ENCODE results near the gene MTERF4. TPM values are rescaled to one million over a fixed set of nuclear protein-coding genes. Genes with fewer than 3 reads are reported as not detected.

MTERF4 gene
- total RNA-seq, 1 donor from 2014 or later, result 63.5 TPM

- H3K27ac Mint-ChIP-seq (ENCODE audit: unreplicated experiment), result no peak overlapping the region
- H3K4me1 Mint-ChIP-seq (ENCODE audit: low read depth, unreplicated experiment), result peaks cover 9% of the 10 kb centered on the region
- peaks cover 13% of the 10 kb centered on the region for H3K36me3 Mint-ChIP-seq (ENCODE audit: unreplicated experiment)
- H3K9me3 Mint-ChIP-seq (ENCODE audit: unreplicated experiment), result peaks cover 7% of the 10 kb centered on the region
- no peak overlapping the region for H3K4me3 Mint-ChIP-seq (ENCODE audit: unreplicated experiment)
- peaks cover 7% of the 10 kb centered on the region for H3K27me3 Mint-ChIP-seq (ENCODE audit: unreplicated experiment)
- no peak for TF ChIP-seq CTCF (IDR thresholded peaks at IDR 0.05; ENCODE audit: partially characterized antibody, unreplicated experiment)
- no peak for DNase-seq
These were observed 21.5 kb downstream of the MTERF4 start for GRCh38 chr2:241080405-241081189.

- Mint-ChIP-seq H3K4me3 (ENCODE audit: unreplicated experiment) (no peak overlapping the region), H3K9me3 (ENCODE audit: unreplicated experiment) (peaks cover 3% of the 10 kb centered on the region), H3K4me1 (ENCODE audit: low read depth, unreplicated experiment) (peaks cover 4% of the 10 kb centered on the region), H3K27ac (ENCODE audit: unreplicated experiment) (no peak overlapping the region), H3K36me3 (ENCODE audit: unreplicated experiment) (no peaks in the 10 kb centered on the region), H3K27me3 (ENCODE audit: unreplicated experiment) (peaks cover 12% of the 10 kb centered on the region)
- DNase-seq, result no peak
- no peak for TF ChIP-seq CTCF (IDR thresholded peaks at IDR 0.05; ENCODE audit: partially characterized antibody, unreplicated experiment)
These were observed 27.1 kb downstream of the MTERF4 start for GRCh38 chr2:241074901-241075540.

GRCh38 chr2:241074065-241074818 is 27.8 kb downstream of the MTERF4 start:
- no peak overlapping the region for H3K27ac Mint-ChIP-seq (ENCODE audit: unreplicated experiment)
- peaks cover 4% of the 10 kb centered on the region for H3K4me1 Mint-ChIP-seq (ENCODE audit: low read depth, unreplicated experiment)
- no peaks in the 10 kb centered on the region for H3K36me3 Mint-ChIP-seq (ENCODE audit: unreplicated experiment)
- TF ChIP-seq CTCF (IDR thresholded peaks at IDR 0.05; ENCODE audit: partially characterized antibody, unreplicated experiment), result no peak
- no peak overlapping the region for H3K4me3 Mint-ChIP-seq (ENCODE audit: unreplicated experiment)
- H3K27me3 Mint-ChIP-seq (ENCODE audit: unreplicated experiment), result peaks cover 12% of the 10 kb centered on the region
- peaks cover 3% of the 10 kb centered on the region for H3K9me3 Mint-ChIP-seq (ENCODE audit: unreplicated experiment)
- no peak for DNase-seq

- Mint-ChIP-seq H3K4me1 (ENCODE audit: low read depth, unreplicated experiment) (peaks cover 4% of the 10 kb centered on the region), H3K4me3 (ENCODE audit: unreplicated experiment) (no peak overlapping the region), H3K27ac (ENCODE audit: unreplicated experiment) (no peak overlapping the region), H3K27me3 (ENCODE audit: unreplicated experiment) (peaks cover 17% of the 10 kb centered on the region), H3K9me3 (ENCODE audit: unreplicated experiment) (peaks cover 3% of the 10 kb centered on the region), H3K36me3 (ENCODE audit: unreplicated experiment) (no peaks in the 10 kb centered on the region)
- DNase-seq, result no peak
- no peak for TF ChIP-seq CTCF (IDR thresholded peaks at IDR 0.05; ENCODE audit: partially characterized antibody, unreplicated experiment)
These were observed 28.7 kb downstream of the MTERF4 start for GRCh38 chr2:241073166-241074064.
